Astrocyte (in vitro differentiated cells and primary cell): ENCODE results near the gene DCHS2. TPM values are rescaled to one million over a fixed set of nuclear protein-coding genes. Genes with fewer than 3 reads are reported as not detected.

Experiments used
- DNase-seq: peaks from one replicate; pipeline ENCODE4 v3.0.0-alpha.2; 2010; ENCODE audit warnings: low read depth
- FAIRE-seq: peaks from 2 replicates; lab custom pipeline; 2011; peaks lifted over from hg19 to GRCh38; lab: Jason Lieb, UNC
- H2AFZ ChIP-seq: 2 replicates; pipeline ENCODE4 v1.6.0; 2012; ENCODE audit warnings: low read depth, low read length, inconsistent platforms
- H3K27ac ChIP-seq: 2 replicates; pipeline ENCODE4 v1.5.1; 2011; ENCODE audit warnings: low read depth, low read length, inconsistent platforms
- H3K27me3 ChIP-seq: 2 replicates; pipeline ENCODE4 v1.6.0; 2011; ENCODE audit warnings: low read length, inconsistent platforms; ENCODE audit not compliant: insufficient read depth
- H3K36me3 ChIP-seq: 2 replicates; pipeline ENCODE4 v1.5.1; 2011; ENCODE audit warnings: low read length, inconsistent platforms; ENCODE audit not compliant: insufficient read depth
- H3K4me1 ChIP-seq: 2 replicates; pipeline ENCODE4 v1.5.1; 2011; ENCODE audit warnings: low read length, inconsistent platforms; ENCODE audit not compliant: insufficient read depth
- H3K4me2 ChIP-seq: 2 replicates; pipeline ENCODE4 v1.6.0; 2012; ENCODE audit warnings: low read length, inconsistent platforms
- H3K4me3 ChIP-seq: 2 replicates; pipeline ENCODE4 v1.5.1; 2011; ENCODE audit warnings: low read depth, mild to moderate bottlenecking, low read length, inconsistent platforms; ENCODE audit not compliant: insufficient read depth
- H3K79me2 ChIP-seq: 2 replicates; pipeline ENCODE4 v1.6.0; 2012; ENCODE audit warnings: mild to moderate bottlenecking, low read length, inconsistent platforms; ENCODE audit not compliant: insufficient read depth
- H3K9ac ChIP-seq: 2 replicates; pipeline ENCODE4 v1.6.0; 2012; ENCODE audit warnings: mild to moderate bottlenecking, low read length, inconsistent platforms
- H3K9me3 ChIP-seq: 2 replicates; pipeline ENCODE4 v1.5.1; 2012; ENCODE audit warnings: low read depth, mild to moderate bottlenecking, low read length, inconsistent platforms; ENCODE audit not compliant: insufficient read depth
- H4K20me1 ChIP-seq: 2 replicates; pipeline ENCODE4 v1.6.0; 2012; ENCODE audit warnings: low read length, inconsistent platforms; ENCODE audit not compliant: insufficient read depth
- H3K27ac Mint-ChIP-seq: one replicate; pipeline ENCODE4 v1.8.0; 2021; ENCODE audit warnings: mild to moderate bottlenecking, mixed read lengths; ENCODE audit not compliant: unreplicated experiment
- H3K27me3 Mint-ChIP-seq: one replicate; pipeline ENCODE4 v1.8.0; 2021; ENCODE audit warnings: low read depth, mixed read lengths; ENCODE audit not compliant: unreplicated experiment
- H3K36me3 Mint-ChIP-seq: one replicate; pipeline ENCODE4 v1.8.0; 2021; ENCODE audit warnings: low read depth, mixed read lengths; ENCODE audit not compliant: unreplicated experiment
- H3K4me1 Mint-ChIP-seq: one replicate; pipeline ENCODE4 v1.8.0; 2021; ENCODE audit warnings: low read depth, mixed read lengths; ENCODE audit not compliant: unreplicated experiment
- H3K4me3 Mint-ChIP-seq: one replicate; pipeline ENCODE4 v1.8.0; 2021; ENCODE audit warnings: mild to moderate bottlenecking, moderate library complexity, mixed read lengths; ENCODE audit not compliant: unreplicated experiment
- H3K9me3 Mint-ChIP-seq: one replicate; pipeline ENCODE4 v1.8.0; 2021; ENCODE audit warnings: mild to moderate bottlenecking, mixed read lengths; ENCODE audit not compliant: unreplicated experiment
- CTCF ChIP-seq: IDR thresholded peaks from 2 replicates; pipeline ENCODE4 v1.5.1; 2011; ENCODE audit warnings: low read depth, mild to moderate bottlenecking, inconsistent platforms, low read length, moderate library complexity; ENCODE audit not compliant: insufficient read depth
- EZH2 ChIP-seq: IDR thresholded peaks from 2 replicates; pipeline ENCODE4 v1.6.1; 2012; ENCODE audit warnings: mild to moderate bottlenecking, low read length, inconsistent platforms; ENCODE audit not compliant: insufficient read depth
- total RNA-seq: library from RNA; stranded (reverse); gene quantifications from 2 replicates; pipeline ENCODE4 v1.2.1, GENCODE V29; 2021

DCHS2 gene
- total RNA-seq, 1 donor from 2014 or later, result 0.25 TPM

- Histone ChIP-seq H4K20me1 (no peaks in the 10 kb centered on the region), H2AFZ (no peak overlapping the region), H3K4me2 (no peak overlapping the region), H3K4me3 (no peak overlapping the region), H3K36me3 (no peaks in the 10 kb centered on the region), H3K9ac (no peak overlapping the region), H3K9me3 (no peaks in the 10 kb centered on the region), H3K4me1 (no peaks in the 10 kb centered on the region), H3K27ac (no peak overlapping the region), H3K79me2 (no peaks in the 10 kb centered on the region), H3K27me3 (no peaks in the 10 kb centered on the region)
- Mint-ChIP-seq H3K27me3 (no peaks in the 10 kb centered on the region), H3K4me3 (no peak overlapping the region), H3K27ac (no peak overlapping the region), H3K9me3 (no peaks in the 10 kb centered on the region), H3K36me3 (no peaks in the 10 kb centered on the region), H3K4me1 (no peaks in the 10 kb centered on the region)
- TF ChIP-seq CTCF (no peak), EZH2 (no peak)
- DNase-seq (no peak), FAIRE-seq (no peak)
These were observed 102.5 kb downstream of the DCHS2 start for GRCh38 chr4:154389148-154389547.

- no peaks in the 10 kb centered on the region for H4K20me1 ChIP-seq
- no peaks in the 10 kb centered on the region for H3K9me3 Mint-ChIP-seq
- no peak overlapping the region for H2AFZ ChIP-seq
- DNase-seq (no peak), FAIRE-seq (no peak)
- H3K27ac ChIP-seq, result no peak overlapping the region
- no peaks in the 10 kb centered on the region for H3K36me3 ChIP-seq
- no peaks in the 10 kb centered on the region for H3K4me1 ChIP-seq
- no peaks in the 10 kb centered on the region for H3K4me1 Mint-ChIP-seq
- no peaks in the 10 kb centered on the region for H3K36me3 Mint-ChIP-seq
- no peak overlapping the region for H3K4me3 Mint-ChIP-seq
- H3K9ac ChIP-seq, result no peak overlapping the region
- no peak overlapping the region for H3K4me3 ChIP-seq
- no peaks in the 10 kb centered on the region for H3K79me2 ChIP-seq
- TF ChIP-seq CTCF, result no peak
- TF ChIP-seq EZH2, result no peak
- H3K9me3 ChIP-seq, result no peaks in the 10 kb centered on the region
- H3K27me3 ChIP-seq, result no peaks in the 10 kb centered on the region
- peaks cover under 1% of the 10 kb centered on the region for H3K27me3 Mint-ChIP-seq
- H3K27ac Mint-ChIP-seq, result no peak overlapping the region
- H3K4me2 ChIP-seq, result no peak overlapping the region
These were observed 107.6 kb downstream of the DCHS2 start for GRCh38 chr4:154384012-154384411.

DNA sequence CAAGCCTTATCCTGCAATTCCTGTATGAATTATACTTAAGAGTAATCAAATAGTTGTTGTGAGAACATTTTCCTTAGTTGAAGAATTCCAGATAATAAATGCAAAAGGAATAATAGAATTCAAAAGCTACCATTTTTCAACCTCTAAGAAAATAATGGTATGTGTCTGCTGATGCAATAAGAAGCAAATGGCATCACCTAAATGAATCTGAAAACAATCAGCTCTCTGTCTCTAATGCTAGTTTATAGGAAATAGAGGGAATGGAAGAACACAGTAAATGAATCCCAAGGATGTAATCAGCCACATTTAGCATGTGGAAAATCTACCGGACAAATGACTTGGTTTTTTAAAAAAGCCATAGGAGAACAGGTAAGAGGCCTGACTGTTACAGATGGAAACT is 115.1 kb downstream of the DCHS2 start:
- Histone ChIP-seq H3K9me3 (no peaks in the 10 kb centered on the region), H3K27ac (no peak overlapping the region), H4K20me1 (no peaks in the 10 kb centered on the region), H2AFZ (no peak overlapping the region), H3K4me3 (no peak overlapping the region), H3K36me3 (no peaks in the 10 kb centered on the region), H3K27me3 (no peaks in the 10 kb centered on the region), H3K4me2 (no peak overlapping the region), H3K9ac (no peak overlapping the region), H3K79me2 (no peaks in the 10 kb centered on the region), H3K4me1 (no peaks in the 10 kb centered on the region)
- FAIRE-seq (no peak), DNase-seq (no peak)
- Mint-ChIP-seq H3K4me3 (no peak overlapping the region), H3K9me3 (no peaks in the 10 kb centered on the region), H3K4me1 (no peaks in the 10 kb centered on the region), H3K27me3 (peaks cover 3% of the 10 kb centered on the region), H3K27ac (peak overlapping the region; percentile 2), H3K36me3 (no peaks in the 10 kb centered on the region)
- no peak for TF ChIP-seq EZH2
